K562 (cell line): Measurements from ENCODE around the gene NTSR1. TPM values are rescaled to one million over a fixed set of nuclear protein-coding genes. Genes with fewer than 3 reads are reported as not detected.

Experiments used
- CHD1 ChIP-seq: fragments of 200-600 bp; sonication (generic); IDR thresholded peaks from one replicate; pipeline ENCODE4 v1.6.1; 2012; ENCODE audit warnings: mild to moderate bottlenecking, moderate library complexity, low read length, inconsistent platforms
- DPF2 ChIP-seq: fragments of 450-650 bp; IDR thresholded peaks from 2 replicates; pipeline ENCODE4 v1.6.1; 2016
- IRF2 ChIP-seq: sonication (generic); formaldehyde crosslinking; IDR thresholded peaks from 2 replicates; pipeline ENCODE4 v1.8.1; 2022; ENCODE audit warnings: mild to moderate bottlenecking, missing genetic modification reagents
- SRSF9 ChIP-seq: fragments of 200-400 bp; formaldehyde crosslinking; IDR thresholded peaks from 2 replicates; pipeline ENCODE4 v1.6.1; 2017; ENCODE audit warnings: low read depth, low read length, borderline replicate concordance
- TBP ChIP-seq: optimal IDR thresholded peaks from 2 replicates; pipeline ENCODE3; 2011; ENCODE audit warnings: low read depth, low read length, improper control_type of control experiment
- ZNF212 ChIP-seq: fragments of 450-650 bp; formaldehyde crosslinking; IDR thresholded peaks from 2 replicates; pipeline ENCODE4 v1.4.0; 2020; ENCODE audit warnings: mild to moderate bottlenecking
- ZNF282 ChIP-seq: sonication (generic); formaldehyde crosslinking; IDR thresholded peaks from 2 replicates; pipeline ENCODE4 v1.8.1; 2023; ENCODE audit warnings: missing genetic modification reagents
- ZNF316 ChIP-seq: fragments of 450-650 bp; IDR thresholded peaks from 2 replicates; pipeline ENCODE4 v1.6.1; 2016
- ZNF717 ChIP-seq: fragments of 250-450 bp; sonication (Bioruptor Pico); IDR thresholded peaks from 2 replicates; pipeline ENCODE4 v1.5.0; 2021
- polyA plus RNA-seq, 8 experiments: library from polyadenylated mRNA; depleted of rRNA in 4 of 8; stranded (reverse) in 5 of 8; unstranded in 3 of 8; fragments of >200 nt; fragmentation: Nextera tagmentation in 2 of 8; fragmentation: Illumina TruSeq in 1 of 8; extraction: Ambion mirVana in 2 of 8; extraction: Trizol in 1 of 8; gene quantifications; 2 replicates each; pipeline versions ENCODE4 v1.2.1 to v1.2.3, GENCODE V29; 2011 to 2014; ENCODE audit warnings: inconsistent platforms in 1 of 8, missing spikeins in 1 of 8
- total RNA-seq, 7 experiments: library from RNA; depleted of rRNA in 6 of 7; stranded (reverse); fragments of >200 nt in 6 of 7; fragmentation: Illumina TruSeq in 2 of 7; extraction: Trizol in 2 of 7; gene quantifications; 2 replicates each; pipeline versions ENCODE4 v1.2.1 to v1.2.3, GENCODE V29; 2011 to 2021; ENCODE audit warnings: low replicate concordance in 1 of 7
- TF ChIP-seq, protein P1 (sequence below): sonication (generic); formaldehyde crosslinking; IDR thresholded peaks from 2 replicates; pipeline ENCODE4 v1.8.0; 2023; ENCODE audit warnings: missing genetic modification reagents, mild to moderate bottlenecking, borderline replicate concordance
- TF ChIP-seq, protein P2 (sequence below): fragments of 250-450 bp; sonication (Bioruptor Pico); IDR thresholded peaks from 2 replicates; pipeline ENCODE4 v1.5.0; 2021; ENCODE audit warnings: mild to moderate bottlenecking, borderline replicate concordance
- TF ChIP-seq, protein P3 (sequence below): fragments of 450-650 bp; IDR thresholded peaks from 2 replicates; pipeline ENCODE4 v1.6.1; 2017; ENCODE audit warnings: antibody characterized with exemption

The NTSR1 gene
- total and polyA plus RNA-seq, 9 of the 15 experiments (the other 6 are each of a cell fraction or from before 2014, with no cell fraction given), result 0.04 to 0.40 (median 0.13) TPM; not detected in 3

GRCh38 chr20:62692176-62692575 is 16.5 kb upstream of the NTSR1 start (continued):
- TF ChIP-seq, protein P1, sequence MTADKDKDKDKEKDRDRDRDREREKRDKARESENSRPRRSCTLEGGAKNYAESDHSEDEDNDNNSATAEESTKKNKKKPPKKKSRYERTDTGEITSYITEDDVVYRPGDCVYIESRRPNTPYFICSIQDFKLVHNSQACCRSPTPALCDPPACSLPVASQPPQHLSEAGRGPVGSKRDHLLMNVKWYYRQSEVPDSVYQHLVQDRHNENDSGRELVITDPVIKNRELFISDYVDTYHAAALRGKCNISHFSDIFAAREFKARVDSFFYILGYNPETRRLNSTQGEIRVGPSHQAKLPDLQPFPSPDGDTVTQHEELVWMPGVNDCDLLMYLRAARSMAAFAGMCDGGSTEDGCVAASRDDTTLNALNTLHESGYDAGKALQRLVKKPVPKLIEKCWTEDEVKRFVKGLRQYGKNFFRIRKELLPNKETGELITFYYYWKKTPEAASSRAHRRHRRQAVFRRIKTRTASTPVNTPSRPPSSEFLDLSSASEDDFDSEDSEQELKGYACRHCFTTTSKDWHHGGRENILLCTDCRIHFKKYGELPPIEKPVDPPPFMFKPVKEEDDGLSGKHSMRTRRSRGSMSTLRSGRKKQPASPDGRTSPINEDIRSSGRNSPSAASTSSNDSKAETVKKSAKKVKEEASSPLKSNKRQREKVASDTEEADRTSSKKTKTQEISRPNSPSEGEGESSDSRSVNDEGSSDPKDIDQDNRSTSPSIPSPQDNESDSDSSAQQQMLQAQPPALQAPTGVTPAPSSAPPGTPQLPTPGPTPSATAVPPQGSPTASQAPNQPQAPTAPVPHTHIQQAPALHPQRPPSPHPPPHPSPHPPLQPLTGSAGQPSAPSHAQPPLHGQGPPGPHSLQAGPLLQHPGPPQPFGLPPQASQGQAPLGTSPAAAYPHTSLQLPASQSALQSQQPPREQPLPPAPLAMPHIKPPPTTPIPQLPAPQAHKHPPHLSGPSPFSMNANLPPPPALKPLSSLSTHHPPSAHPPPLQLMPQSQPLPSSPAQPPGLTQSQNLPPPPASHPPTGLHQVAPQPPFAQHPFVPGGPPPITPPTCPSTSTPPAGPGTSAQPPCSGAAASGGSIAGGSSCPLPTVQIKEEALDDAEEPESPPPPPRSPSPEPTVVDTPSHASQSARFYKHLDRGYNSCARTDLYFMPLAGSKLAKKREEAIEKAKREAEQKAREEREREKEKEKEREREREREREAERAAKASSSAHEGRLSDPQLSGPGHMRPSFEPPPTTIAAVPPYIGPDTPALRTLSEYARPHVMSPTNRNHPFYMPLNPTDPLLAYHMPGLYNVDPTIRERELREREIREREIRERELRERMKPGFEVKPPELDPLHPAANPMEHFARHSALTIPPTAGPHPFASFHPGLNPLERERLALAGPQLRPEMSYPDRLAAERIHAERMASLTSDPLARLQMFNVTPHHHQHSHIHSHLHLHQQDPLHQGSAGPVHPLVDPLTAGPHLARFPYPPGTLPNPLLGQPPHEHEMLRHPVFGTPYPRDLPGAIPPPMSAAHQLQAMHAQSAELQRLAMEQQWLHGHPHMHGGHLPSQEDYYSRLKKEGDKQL (CRISPR knock-in tag), result no peak
- TF ChIP-seq ZNF316 (no peak), DPF2 (no peak), IRF2 (CRISPR knock-in tag) (no peak), ZNF212 (CRISPR knock-in tag) (no peak), ZNF282 (CRISPR knock-in tag) (no peak), CHD1 (no peak), TBP (no peak), SRSF9 (no peak), ZNF717 (CRISPR knock-in tag) (no peak)
- TF ChIP-seq, protein P2, sequence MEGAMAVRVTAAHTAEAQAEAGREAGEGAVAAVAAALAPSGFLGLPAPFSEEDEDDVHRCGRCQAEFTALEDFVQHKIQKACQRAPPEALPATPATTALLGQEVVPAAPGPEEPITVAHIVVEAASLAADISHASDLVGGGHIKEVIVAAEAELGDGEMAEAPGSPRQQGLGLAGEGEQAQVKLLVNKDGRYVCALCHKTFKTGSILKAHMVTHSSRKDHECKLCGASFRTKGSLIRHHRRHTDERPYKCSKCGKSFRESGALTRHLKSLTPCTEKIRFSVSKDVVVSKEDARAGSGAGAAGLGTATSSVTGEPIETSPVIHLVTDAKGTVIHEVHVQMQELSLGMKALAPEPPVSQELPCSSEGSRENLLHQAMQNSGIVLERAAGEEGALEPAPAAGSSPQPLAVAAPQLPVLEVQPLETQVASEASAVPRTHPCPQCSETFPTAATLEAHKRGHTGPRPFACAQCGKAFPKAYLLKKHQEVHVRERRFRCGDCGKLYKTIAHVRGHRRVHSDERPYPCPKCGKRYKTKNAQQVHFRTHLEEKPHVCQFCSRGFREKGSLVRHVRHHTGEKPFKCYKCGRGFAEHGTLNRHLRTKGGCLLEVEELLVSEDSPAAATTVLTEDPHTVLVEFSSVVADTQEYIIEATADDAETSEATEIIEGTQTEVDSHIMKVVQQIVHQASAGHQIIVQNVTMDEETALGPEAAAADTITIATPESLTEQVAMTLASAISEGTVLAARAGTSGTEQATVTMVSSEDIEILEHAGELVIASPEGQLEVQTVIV, result no peak
- TF ChIP-seq, protein P3, sequence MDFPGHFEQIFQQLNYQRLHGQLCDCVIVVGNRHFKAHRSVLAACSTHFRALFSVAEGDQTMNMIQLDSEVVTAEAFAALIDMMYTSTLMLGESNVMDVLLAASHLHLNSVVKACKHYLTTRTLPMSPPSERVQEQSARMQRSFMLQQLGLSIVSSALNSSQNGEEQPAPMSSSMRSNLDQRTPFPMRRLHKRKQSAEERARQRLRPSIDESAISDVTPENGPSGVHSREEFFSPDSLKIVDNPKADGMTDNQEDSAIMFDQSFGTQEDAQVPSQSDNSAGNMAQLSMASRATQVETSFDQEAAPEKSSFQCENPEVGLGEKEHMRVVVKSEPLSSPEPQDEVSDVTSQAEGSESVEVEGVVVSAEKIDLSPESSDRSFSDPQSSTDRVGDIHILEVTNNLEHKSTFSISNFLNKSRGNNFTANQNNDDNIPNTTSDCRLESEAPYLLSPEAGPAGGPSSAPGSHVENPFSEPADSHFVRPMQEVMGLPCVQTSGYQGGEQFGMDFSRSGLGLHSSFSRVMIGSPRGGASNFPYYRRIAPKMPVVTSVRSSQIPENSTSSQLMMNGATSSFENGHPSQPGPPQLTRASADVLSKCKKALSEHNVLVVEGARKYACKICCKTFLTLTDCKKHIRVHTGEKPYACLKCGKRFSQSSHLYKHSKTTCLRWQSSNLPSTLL, result no peak
